ENCODE results near the gene PTPRD.

DNA sequence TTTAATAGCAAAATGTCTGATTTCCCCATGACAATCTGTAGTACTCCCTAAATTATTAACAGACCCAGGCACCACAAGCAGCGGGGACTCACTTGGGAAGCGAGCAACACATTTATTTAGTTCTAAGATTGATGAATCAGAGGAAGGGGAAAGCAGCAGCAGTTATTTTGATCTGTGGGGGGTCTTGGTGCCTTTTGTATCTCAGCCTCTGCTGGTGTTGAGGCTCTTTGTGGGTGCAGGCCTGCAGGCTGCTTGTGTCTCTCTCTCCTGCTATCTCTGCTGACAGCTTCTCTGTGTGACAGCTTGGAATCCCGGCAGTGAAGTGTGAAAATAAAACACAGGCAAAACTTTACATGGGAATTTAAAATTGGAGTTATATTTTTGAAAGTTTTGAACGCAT is 1935.1 kb downstream of the PTPRD start:
- TF ChIP-seq, protein P1, sequence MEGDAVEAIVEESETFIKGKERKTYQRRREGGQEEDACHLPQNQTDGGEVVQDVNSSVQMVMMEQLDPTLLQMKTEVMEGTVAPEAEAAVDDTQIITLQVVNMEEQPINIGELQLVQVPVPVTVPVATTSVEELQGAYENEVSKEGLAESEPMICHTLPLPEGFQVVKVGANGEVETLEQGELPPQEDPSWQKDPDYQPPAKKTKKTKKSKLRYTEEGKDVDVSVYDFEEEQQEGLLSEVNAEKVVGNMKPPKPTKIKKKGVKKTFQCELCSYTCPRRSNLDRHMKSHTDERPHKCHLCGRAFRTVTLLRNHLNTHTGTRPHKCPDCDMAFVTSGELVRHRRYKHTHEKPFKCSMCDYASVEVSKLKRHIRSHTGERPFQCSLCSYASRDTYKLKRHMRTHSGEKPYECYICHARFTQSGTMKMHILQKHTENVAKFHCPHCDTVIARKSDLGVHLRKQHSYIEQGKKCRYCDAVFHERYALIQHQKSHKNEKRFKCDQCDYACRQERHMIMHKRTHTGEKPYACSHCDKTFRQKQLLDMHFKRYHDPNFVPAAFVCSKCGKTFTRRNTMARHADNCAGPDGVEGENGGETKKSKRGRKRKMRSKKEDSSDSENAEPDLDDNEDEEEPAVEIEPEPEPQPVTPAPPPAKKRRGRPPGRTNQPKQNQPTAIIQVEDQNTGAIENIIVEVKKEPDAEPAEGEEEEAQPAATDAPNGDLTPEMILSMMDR (conservative IDR thresholded peaks at IDR 0.05; ENCODE audit: low read depth in 2 of 2): no peak
- no peak for TF ChIP-seq POLR2AphosphoS5 (IDR thresholded peaks at IDR 0.05; ENCODE audit: low read depth)
